Osteoblast (primary cell): Measurements from ENCODE around the gene NAT9. TPM values are rescaled to one million over a fixed set of nuclear protein-coding genes. Genes with fewer than 3 reads are reported as not detected.

Experiments used
- DNase-seq: peaks from one replicate; pipeline ENCODE4 v3.0.0; 2011; ENCODE audit warnings: low spot score, mixed read lengths; ENCODE audit not compliant: insufficient read length; ENCODE audit errors: missing footprints
- H2AFZ ChIP-seq: 2 replicates; pipeline ENCODE4 v1.6.0; 2011; ENCODE audit warnings: mild to moderate bottlenecking, low read length
- H3K27ac ChIP-seq: 2 replicates; pipeline ENCODE4 v1.5.1; 2011; ENCODE audit warnings: mild to moderate bottlenecking, low read depth, low read length, moderate library complexity
- H3K27me3 ChIP-seq: 2 replicates; pipeline ENCODE4 v1.6.0; 2012; ENCODE audit warnings: mild to moderate bottlenecking, control low read depth, inconsistent platforms, low read length, moderate library complexity; ENCODE audit not compliant: insufficient read depth
- H3K36me3 ChIP-seq: 2 replicates; pipeline ENCODE4 v1.5.1; 2011; ENCODE audit warnings: mild to moderate bottlenecking, low read length, control low read depth, moderate library complexity; ENCODE audit not compliant: insufficient read depth
- H3K4me1 ChIP-seq: 2 replicates; pipeline ENCODE4 v1.5.1; 2011; ENCODE audit warnings: mild to moderate bottlenecking, low read length, control low read depth, moderate library complexity; ENCODE audit not compliant: insufficient read depth
- H3K4me2 ChIP-seq: 2 replicates; pipeline ENCODE4 v1.6.0; 2011; ENCODE audit warnings: mild to moderate bottlenecking, low read length; ENCODE audit not compliant: insufficient read depth
- H3K4me3 ChIP-seq: fragments of 200-600 bp; sonication (generic); 3 replicates; pipeline ENCODE4 v1.5.1; 2012; ENCODE audit warnings: mild to moderate bottlenecking, low read length, inconsistent platforms; ENCODE audit not compliant: insufficient read depth
- H3K79me2 ChIP-seq: 2 replicates; pipeline ENCODE4 v1.6.0; 2012; ENCODE audit warnings: mild to moderate bottlenecking, low read length, control low read depth, inconsistent platforms; ENCODE audit not compliant: insufficient read depth
- H3K9me3 ChIP-seq: 2 replicates; pipeline ENCODE4 v1.5.1; 2011; ENCODE audit warnings: low read depth, low read length, control low read depth
- H4K20me1 ChIP-seq: 2 replicates; pipeline ENCODE4 v1.6.0; 2012; ENCODE audit warnings: mild to moderate bottlenecking, low read length, control low read depth; ENCODE audit not compliant: insufficient read depth
- CTCF ChIP-seq: IDR thresholded peaks from 2 replicates; pipeline ENCODE4 v1.5.1; 2011; ENCODE audit warnings: mild to moderate bottlenecking, low read depth, low read length, moderate library complexity; ENCODE audit errors: extremely low read depth
- total RNA-seq: library from RNA; depleted of rRNA; stranded (reverse); fragments of >200 nt; gene quantifications from 2 replicates; pipeline ENCODE4 v1.2.3, GENCODE V29; 2012

NAT9 gene
- total RNA-seq, 1 donor, result 35.1 TPM

GRCh38 chr17:74812109-74813009 is 36.2 kb upstream of the NAT9 start:
- H3K4me2 ChIP-seq, result no peak overlapping the region
- H2AFZ ChIP-seq, result no peak overlapping the region
- no peak overlapping the region for H3K4me3 ChIP-seq
- no peaks in the 10 kb centered on the region for H3K79me2 ChIP-seq
- H3K27me3 ChIP-seq, result no peaks in the 10 kb centered on the region
- H3K27ac ChIP-seq, result no peak overlapping the region
- no peak for DNase-seq
- H3K9me3 ChIP-seq, result no peaks in the 10 kb centered on the region
- H3K36me3 ChIP-seq, result peaks cover 2% of the 10 kb centered on the region
- TF ChIP-seq CTCF, result no peak
- H3K4me1 ChIP-seq, result no peaks in the 10 kb centered on the region
- H4K20me1 ChIP-seq, result peaks cover 8% of the 10 kb centered on the region

GRCh38 chr17:74810699-74811485 is 34.7 kb upstream of the NAT9 start:
- no peaks in the 10 kb centered on the region for H3K79me2 ChIP-seq
- H3K36me3 ChIP-seq, result no peaks in the 10 kb centered on the region
- no peak for TF ChIP-seq CTCF
- no peaks in the 10 kb centered on the region for H3K4me1 ChIP-seq
- H2AFZ ChIP-seq, result no peak overlapping the region
- H3K9me3 ChIP-seq, result no peaks in the 10 kb centered on the region
- no peak overlapping the region for H3K4me2 ChIP-seq
- peaks cover 7% of the 10 kb centered on the region for H4K20me1 ChIP-seq
- H3K4me3 ChIP-seq, result no peak overlapping the region
- no peak overlapping the region for H3K27ac ChIP-seq
- no peak for DNase-seq
- H3K27me3 ChIP-seq, result no peaks in the 10 kb centered on the region

- TF ChIP-seq CTCF, result no peak
- Histone ChIP-seq H3K4me3 (no peak overlapping the region), H3K36me3 (no peaks in the 10 kb centered on the region), H3K4me1 (no peaks in the 10 kb centered on the region), H3K27ac (no peak overlapping the region), H3K79me2 (no peaks in the 10 kb centered on the region), H4K20me1 (peaks cover 6% of the 10 kb centered on the region), H3K9me3 (no peaks in the 10 kb centered on the region), H2AFZ (no peak overlapping the region), H3K4me2 (no peak overlapping the region), H3K27me3 (no peaks in the 10 kb centered on the region)
- no peak for DNase-seq
Measured at GRCh38 chr17:74808714-74809430, 32.7 kb upstream of the NAT9 start.
